ENCODE measurements around the gene RNU4-1.
"Not testable (repeated sequence)": the region's sequence is repeated elsewhere in the genome, so short reads cannot be mapped to it uniquely, and the experiment has no call there.

RNU4-1 gene

DNA sequence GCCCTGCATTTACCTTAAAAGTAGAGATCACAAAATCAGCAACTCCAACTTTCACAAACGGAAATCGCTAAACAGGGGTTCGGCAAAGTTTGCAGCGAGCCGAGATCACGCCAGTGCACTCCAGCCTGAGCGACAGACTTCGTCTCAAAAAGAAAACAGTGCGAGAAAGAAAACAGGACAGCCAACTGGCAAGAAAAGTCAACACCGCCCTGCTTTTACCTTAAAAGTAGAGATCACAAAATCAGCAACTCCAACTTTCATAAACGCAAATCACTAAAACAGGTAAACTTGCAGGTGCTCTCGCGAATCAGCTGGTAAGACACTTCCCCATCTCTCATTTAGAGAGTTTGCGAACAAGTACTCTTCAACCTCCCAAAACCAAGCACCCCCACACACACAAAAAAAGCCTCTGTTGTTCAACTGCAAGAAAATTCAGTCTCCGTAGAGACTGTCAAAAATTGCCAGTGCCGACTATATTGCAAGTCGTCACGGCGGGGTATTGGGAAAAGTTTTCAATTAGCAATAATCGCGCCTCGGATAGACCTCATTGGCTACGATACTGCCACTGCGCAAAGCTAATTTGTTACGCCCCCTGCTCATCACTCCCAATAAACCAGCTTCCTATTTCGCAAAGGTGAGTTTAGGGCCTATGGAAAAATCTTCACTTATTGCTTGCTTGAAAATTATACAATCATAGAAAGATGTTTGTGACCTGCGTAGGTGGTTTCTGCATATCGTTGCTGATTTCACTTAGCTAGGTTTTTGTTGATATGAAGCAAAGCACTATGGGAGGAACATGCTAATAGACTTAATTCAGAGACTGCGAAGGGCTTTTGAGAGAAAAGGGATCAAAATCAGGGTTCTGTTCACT, at the start of gene RNU4-1:
Gene RNU4-1 (minus strand): TSS at position 577 of the 871 bp plus-strand sequence.
- H3K4me3 ChIP-seq (ENCODE audit: low read length), result peak within 1 kb of the TSS; percentile 56
- H3K27me3 ChIP-seq (ENCODE audit: insufficient read depth, low read length), result no peaks in the 10 kb centered on the region
- no peaks in the 10 kb centered on the region for H3K9me3 ChIP-seq (ENCODE audit: low read length)
- no peaks in the 10 kb centered on the region for H3K36me3 ChIP-seq (ENCODE audit: insufficient read depth, low read length)
- peaks cover 15% of the 10 kb centered on the region for H3K4me1 ChIP-seq (ENCODE audit: insufficient read depth, low read length)
- H2AFZ ChIP-seq (ENCODE audit: low read depth, low read length), result peak within 1 kb of the TSS; percentile 83

DNA sequence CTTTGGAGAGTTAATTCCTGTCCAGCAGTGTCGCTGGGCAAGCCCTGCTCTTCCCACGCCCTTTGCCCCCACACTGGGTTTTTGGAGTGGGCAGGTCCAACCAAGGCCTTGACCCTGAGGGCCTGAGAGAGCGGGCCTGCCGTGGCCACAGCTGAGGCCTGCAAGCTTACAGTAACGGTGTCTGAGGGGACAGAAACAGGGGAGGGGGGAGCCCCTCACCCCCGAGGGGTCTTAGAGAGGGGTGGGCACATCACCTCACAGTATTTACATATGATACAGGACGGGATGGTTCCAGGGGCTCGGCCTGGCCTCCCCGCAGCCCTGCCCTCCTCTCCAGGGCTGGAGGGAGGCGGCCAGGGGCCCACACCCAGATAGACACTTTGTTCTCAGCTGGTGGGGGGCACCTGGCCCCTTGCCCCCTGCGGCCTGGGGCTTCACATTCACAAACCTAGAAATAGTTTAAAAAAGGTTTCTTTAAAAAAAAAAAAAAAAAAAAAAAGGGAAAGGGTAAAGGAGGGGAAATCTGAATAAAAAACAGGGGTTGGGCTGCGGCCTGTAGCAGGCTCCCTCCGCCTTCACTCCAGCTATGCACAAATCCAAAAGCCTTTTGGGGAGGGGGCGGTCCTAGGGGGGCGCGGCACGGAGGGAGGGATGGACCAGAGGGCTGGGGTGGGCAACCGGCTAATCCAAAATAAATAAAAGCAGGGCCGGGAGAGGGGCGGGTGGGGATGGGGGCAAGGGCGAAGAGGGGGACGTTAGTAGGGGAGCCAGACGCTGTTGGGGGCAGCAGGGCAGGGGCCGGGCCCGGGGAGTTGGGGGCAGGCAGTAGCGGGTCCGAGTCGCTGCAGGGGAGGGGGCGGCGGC, 49.4 kb upstream of the RNU4-1 start:
- Histone ChIP-seq H3K4me3 (ENCODE audit: low read length) (no peak overlapping the region), H2AFZ (ENCODE audit: low read depth, low read length) (no peak overlapping the region), H3K4me1 (ENCODE audit: insufficient read depth, low read length) (no peaks in the 10 kb centered on the region), H3K36me3 (ENCODE audit: insufficient read depth, low read length) (peaks cover 42% of the 10 kb centered on the region), H3K9me3 (ENCODE audit: low read length) (no peaks in the 10 kb centered on the region), H3K27me3 (ENCODE audit: insufficient read depth, low read length) (no peaks in the 10 kb centered on the region)

DNA sequence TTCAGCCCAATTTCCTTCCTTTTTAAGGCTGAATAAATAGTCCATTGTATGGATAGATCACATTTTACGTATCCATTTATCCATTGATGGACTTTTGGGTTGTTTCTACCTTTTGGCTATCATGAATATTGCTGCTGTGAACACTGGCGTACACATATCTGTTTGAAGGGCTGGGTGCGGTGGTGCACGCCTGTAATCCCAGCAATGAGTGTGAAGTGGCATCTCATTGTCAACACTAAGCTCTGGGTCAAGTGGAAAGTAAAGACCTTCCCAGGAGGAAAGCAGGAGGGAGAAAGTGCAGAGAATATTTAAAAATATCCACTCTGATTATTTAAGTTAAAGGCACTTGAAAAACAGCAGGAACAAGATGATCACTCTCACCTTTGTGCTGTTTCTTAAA, 46.2 kb upstream of the RNU4-1 start:
- H3K9me3 ChIP-seq (ENCODE audit: low read length), result peaks cover 12% of the 10 kb centered on the region
- H3K4me1 ChIP-seq (ENCODE audit: insufficient read depth, low read length), result no peaks in the 10 kb centered on the region
- H3K36me3 ChIP-seq (ENCODE audit: insufficient read depth, low read length), result peaks cover 14% of the 10 kb centered on the region
- H2AFZ ChIP-seq (ENCODE audit: low read depth, low read length), result no peak overlapping the region
- no peak overlapping the region for H3K4me3 ChIP-seq (ENCODE audit: low read length)
- H3K27me3 ChIP-seq (ENCODE audit: insufficient read depth, low read length), result no peaks in the 10 kb centered on the region

DNA sequence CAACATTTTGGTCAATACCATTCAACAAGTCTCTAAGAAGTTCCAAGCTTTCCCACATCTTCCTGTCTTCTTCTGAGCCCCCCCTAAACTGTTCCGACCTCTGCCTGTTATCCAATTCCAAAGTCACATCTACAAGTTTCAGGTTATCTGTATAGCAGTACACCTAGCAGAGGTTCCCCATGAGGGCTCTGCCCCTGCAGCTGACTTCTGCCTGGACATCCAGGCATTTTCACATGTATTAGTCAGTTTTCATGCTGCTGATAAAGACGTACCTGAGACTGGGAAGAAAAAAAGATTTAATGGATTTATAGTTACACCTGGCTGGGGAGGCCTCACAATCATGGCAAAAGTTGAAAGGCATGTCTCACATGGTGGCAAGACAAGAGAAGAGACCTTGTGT, 44.7 kb upstream of the RNU4-1 start:
- H3K36me3 ChIP-seq (ENCODE audit: insufficient read depth, low read length), result no peaks in the 10 kb centered on the region
- H3K4me3 ChIP-seq (ENCODE audit: low read length), result no peak overlapping the region
- peaks cover 12% of the 10 kb centered on the region for H3K9me3 ChIP-seq (ENCODE audit: low read length)
- no peak overlapping the region for H2AFZ ChIP-seq (ENCODE audit: low read depth, low read length)
- no peaks in the 10 kb centered on the region for H3K27me3 ChIP-seq (ENCODE audit: insufficient read depth, low read length)
- no peaks in the 10 kb centered on the region for H3K4me1 ChIP-seq (ENCODE audit: insufficient read depth, low read length)

DNA sequence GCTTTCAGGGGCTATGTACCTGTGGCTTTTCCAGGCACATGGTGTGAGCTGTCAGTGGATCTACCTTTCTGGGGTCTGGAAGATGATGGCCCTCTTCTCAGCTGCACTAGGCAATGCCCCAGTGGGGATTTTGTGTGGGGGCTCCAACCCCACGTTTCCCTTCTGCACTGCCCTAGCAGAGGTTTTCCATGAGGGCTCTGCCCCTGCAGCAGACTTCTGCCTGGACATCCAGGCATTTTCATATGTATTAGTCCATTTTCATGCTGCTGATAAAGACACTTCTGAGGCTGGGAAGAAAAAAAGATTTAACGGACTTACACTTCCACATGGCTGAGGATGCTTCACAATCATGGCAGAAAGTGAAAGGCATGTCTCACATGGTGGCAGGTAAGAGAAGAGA, 43.4 kb upstream of the RNU4-1 start:
- not testable (repeated sequence) for H3K27me3 ChIP-seq (ENCODE audit: insufficient read depth, low read length); H3K4me3 ChIP-seq (ENCODE audit: low read length); H3K4me1 ChIP-seq (ENCODE audit: insufficient read depth, low read length); H2AFZ ChIP-seq (ENCODE audit: low read depth, low read length); H3K36me3 ChIP-seq (ENCODE audit: insufficient read depth, low read length)
- peaks cover 12% of the 10 kb centered on the region for H3K9me3 ChIP-seq (ENCODE audit: low read length)

DNA sequence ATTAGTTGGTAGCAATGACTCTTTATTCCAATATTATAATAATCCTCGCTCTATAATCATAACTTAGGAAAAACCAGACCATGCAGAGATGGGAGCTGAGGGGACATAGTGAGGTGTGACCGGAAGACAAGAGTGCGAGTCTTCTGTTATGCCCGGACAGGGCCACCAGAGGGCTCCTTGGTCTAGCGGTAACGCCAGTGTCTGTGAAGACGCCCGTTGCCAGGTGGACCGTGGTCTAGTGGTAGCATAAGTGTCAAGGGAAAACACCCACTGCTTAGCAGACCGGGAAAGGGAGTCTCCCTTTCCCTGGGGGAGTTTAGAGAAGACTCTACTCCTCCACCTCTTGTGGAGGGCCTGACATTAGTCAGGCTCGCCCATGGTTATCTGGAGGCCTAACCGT, 42.4 kb upstream of the RNU4-1 start:
- not testable (repeated sequence) for H3K4me1 ChIP-seq (ENCODE audit: insufficient read depth, low read length); H3K27me3 ChIP-seq (ENCODE audit: insufficient read depth, low read length); H2AFZ ChIP-seq (ENCODE audit: low read depth, low read length); H3K36me3 ChIP-seq (ENCODE audit: insufficient read depth, low read length); H3K4me3 ChIP-seq (ENCODE audit: low read length)
- H3K9me3 ChIP-seq (ENCODE audit: low read length), result peaks cover 12% of the 10 kb centered on the region

DNA sequence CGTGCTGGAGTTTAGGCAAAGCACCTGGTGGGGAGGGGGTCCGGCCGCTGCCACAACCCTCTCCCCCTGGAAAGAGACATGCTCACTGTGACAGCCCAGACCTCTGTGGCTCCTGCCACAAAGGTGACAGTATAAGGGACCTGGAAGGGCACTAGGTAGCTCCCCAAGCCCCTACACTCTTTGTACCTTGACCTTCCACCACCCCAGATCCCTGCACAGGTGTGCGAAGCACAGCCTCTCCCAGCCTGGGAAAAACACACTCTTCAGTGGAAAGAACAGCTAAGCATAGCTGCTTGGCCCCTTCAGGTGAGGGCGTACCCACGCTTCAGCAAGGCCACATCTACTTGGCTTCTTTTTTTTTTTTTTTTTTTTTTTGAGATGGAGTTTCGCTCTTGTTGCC, 39.5 kb upstream of the RNU4-1 start:
- H3K27me3 ChIP-seq (ENCODE audit: insufficient read depth, low read length), result no peaks in the 10 kb centered on the region
- no peaks in the 10 kb centered on the region for H3K4me1 ChIP-seq (ENCODE audit: insufficient read depth, low read length)
- no peaks in the 10 kb centered on the region for H3K36me3 ChIP-seq (ENCODE audit: insufficient read depth, low read length)
- no peak overlapping the region for H2AFZ ChIP-seq (ENCODE audit: low read depth, low read length)
- no peak overlapping the region for H3K4me3 ChIP-seq (ENCODE audit: low read length)
- H3K9me3 ChIP-seq (ENCODE audit: low read length), result peaks cover 12% of the 10 kb centered on the region

DNA sequence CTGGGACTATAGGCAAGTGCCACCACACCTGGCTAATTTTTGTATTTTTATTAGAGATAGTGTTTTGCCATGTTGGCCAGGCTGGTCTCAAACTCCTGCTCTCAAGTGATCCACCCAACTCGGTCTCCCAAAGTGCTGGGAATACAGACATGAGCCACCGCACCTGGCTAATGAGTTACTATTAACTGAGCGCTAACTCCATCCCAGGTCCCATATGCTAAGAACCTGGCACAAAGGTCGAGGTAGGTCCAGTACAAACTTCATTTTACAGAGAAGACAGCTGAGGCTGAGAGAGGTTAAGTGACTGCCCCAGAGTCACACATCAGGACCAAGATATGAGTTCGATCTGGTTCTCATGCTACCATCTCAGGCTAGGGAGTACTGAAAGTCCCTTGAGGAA, 39.0 kb upstream of the RNU4-1 start:
- no peaks in the 10 kb centered on the region for H3K4me1 ChIP-seq (ENCODE audit: insufficient read depth, low read length)
- H2AFZ ChIP-seq (ENCODE audit: low read depth, low read length), result no peak overlapping the region
- peaks cover 10% of the 10 kb centered on the region for H3K9me3 ChIP-seq (ENCODE audit: low read length)
- H3K4me3 ChIP-seq (ENCODE audit: low read length), result no peak overlapping the region
- no peaks in the 10 kb centered on the region for H3K36me3 ChIP-seq (ENCODE audit: insufficient read depth, low read length)
- H3K27me3 ChIP-seq (ENCODE audit: insufficient read depth, low read length), result no peaks in the 10 kb centered on the region

DNA sequence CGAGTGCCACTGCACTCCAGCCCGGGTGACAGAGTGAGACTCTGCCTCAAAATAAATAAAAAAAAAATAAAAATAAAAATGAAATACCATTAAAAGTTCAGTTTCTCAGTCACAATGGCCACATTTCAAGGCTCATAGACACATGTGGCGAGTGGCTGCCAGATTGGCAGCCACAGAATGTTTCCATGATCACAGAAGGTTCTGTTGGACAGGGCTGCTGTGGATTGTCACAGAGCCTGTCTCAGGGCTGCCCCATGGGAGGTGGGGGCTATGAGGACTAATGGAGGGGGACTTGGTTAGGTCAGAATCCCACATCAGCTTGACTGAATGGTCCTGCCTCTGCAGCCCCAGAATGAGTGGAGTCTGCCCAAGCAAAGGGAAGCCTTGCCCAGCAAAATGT, 38.4 kb upstream of the RNU4-1 start:
- Histone ChIP-seq H3K36me3 (ENCODE audit: insufficient read depth, low read length) (no peaks in the 10 kb centered on the region), H3K27me3 (ENCODE audit: insufficient read depth, low read length) (no peaks in the 10 kb centered on the region), H2AFZ (ENCODE audit: low read depth, low read length) (no peak overlapping the region), H3K4me1 (ENCODE audit: insufficient read depth, low read length) (no peaks in the 10 kb centered on the region), H3K4me3 (ENCODE audit: low read length) (no peak overlapping the region), H3K9me3 (ENCODE audit: low read length) (peaks cover 3% of the 10 kb centered on the region)

DNA sequence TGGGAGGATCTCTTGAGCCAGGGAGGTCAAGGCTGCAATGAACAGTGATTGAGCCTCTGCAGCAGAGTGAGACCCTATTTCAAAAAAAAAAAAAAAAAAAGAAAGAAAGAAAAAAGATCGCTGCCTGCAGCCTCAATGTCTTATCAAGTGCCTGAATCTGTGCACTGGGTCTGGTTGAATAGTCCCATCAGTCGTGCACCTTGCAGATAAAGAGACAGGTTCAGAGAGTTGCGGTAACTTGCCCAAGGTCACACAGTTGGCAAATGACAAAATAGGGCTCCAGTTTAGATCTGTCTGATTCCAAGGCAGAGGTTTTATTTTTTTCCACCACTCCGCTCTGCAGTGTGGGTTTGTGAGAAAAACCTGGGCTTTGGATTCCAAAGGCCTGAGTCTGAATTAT, 35.2 kb upstream of the RNU4-1 start:
- Histone ChIP-seq H3K36me3 (ENCODE audit: insufficient read depth, low read length) (no peaks in the 10 kb centered on the region), H3K4me3 (ENCODE audit: low read length) (no peak overlapping the region)

DNA sequence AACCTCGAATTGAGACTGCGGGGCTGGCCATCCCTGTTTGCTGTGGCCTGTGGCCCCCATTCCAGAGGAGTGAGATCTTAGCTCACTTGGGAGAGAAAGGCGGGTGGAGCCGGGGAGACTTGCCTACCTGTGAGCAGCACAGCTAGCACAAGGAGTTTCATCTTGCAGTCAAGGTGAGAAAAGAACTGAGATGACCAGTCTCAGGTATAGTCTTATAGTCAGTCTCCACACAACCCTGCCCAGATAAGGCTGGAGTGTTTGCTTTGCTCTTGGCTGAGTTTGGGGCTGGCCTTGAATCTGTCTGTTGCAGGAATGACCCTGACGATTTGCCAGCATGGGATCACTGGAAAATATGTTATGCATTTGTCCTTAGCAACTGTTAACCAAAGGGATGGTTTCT, 34.6 kb upstream of the RNU4-1 start, which contains the start of gene PLA2G1B:
Gene PLA2G1B (minus strand): TSS at position 187 of the 400 bp plus-strand sequence. CDS start 26 bp downstream, at position 161.
- Histone ChIP-seq H3K27me3 (ENCODE audit: insufficient read depth, low read length) (no peaks in the 10 kb centered on the region), H2AFZ (ENCODE audit: low read depth, low read length) (no peak within 1 kb of the TSS)

More for the DNA sequence above, 35.2 kb upstream of the RNU4-1 start:
- H2AFZ ChIP-seq (ENCODE audit: low read depth, low read length), result no peak overlapping the region
- peaks cover 4% of the 10 kb centered on the region for H3K4me1 ChIP-seq (ENCODE audit: insufficient read depth, low read length)
- no peaks in the 10 kb centered on the region for H3K27me3 ChIP-seq (ENCODE audit: insufficient read depth, low read length)
- H3K9me3 ChIP-seq (ENCODE audit: low read length), result no peaks in the 10 kb centered on the region

DNA sequence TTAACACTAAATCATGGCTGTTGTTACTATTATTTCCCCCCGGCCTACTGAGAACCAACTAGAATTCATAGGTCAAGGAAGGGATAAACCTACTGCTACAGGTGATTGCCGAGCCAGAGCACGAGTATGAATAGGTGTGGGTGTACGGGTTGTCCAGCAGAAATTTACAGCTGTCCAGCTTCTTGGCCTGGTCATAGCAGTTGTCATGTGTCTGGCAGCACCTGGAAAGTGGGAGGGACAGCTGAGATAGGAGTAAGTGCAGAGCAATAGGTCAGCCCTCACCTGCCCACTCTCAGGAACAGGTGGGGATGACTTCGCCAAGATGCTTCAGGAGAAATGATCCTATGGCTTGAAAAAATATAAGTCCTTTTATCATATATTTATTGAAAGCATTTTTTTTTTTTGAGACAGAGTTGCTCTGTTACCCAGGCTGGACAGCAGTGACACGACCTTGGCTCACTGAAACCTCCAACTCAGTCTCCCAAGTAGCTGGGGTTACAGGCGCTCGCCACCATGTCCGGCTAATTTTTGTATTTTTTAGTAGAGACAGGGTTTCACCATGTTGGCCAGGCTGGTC, 31.9 kb upstream of the RNU4-1 start:
- Histone ChIP-seq H2AFZ (ENCODE audit: low read depth, low read length) (no peak overlapping the region), H3K4me3 (ENCODE audit: low read length) (no peak overlapping the region), H3K4me1 (ENCODE audit: insufficient read depth, low read length) (peaks cover 4% of the 10 kb centered on the region), H3K36me3 (ENCODE audit: insufficient read depth, low read length) (no peaks in the 10 kb centered on the region), H3K27me3 (ENCODE audit: insufficient read depth, low read length) (no peaks in the 10 kb centered on the region), H3K9me3 (ENCODE audit: low read length) (no peaks in the 10 kb centered on the region)

More for the DNA sequence above, 34.6 kb upstream of the RNU4-1 start, which contains the start of gene PLA2G1B:
- Histone ChIP-seq H3K4me3 (ENCODE audit: low read length) (no peak within 1 kb of the TSS), H3K9me3 (ENCODE audit: low read length) (no peaks in the 10 kb centered on the region), H3K36me3 (ENCODE audit: insufficient read depth, low read length) (no peaks in the 10 kb centered on the region), H3K4me1 (ENCODE audit: insufficient read depth, low read length) (peaks cover 4% of the 10 kb centered on the region)

DNA sequence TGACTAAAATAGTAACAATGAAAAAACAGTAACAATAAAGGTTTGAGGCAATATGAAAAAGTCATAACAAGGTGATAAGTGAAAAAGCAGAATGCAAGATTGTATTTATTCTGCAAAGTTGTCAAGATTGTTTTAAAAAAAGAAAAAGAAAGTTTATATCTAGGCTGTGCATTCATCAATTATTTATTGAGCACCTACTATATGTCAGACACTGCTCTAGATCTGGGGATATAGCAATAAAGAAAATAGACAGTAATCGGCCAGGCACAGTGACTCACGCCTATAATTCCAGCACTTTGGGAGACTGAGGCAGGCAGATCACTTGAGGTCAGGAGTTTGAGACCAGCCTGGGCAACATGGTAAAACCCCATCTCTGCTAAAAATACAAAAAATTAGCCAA, 30.7 kb upstream of the RNU4-1 start:
- H2AFZ ChIP-seq (ENCODE audit: low read depth, low read length), result no peak overlapping the region
- no peaks in the 10 kb centered on the region for H3K9me3 ChIP-seq (ENCODE audit: low read length)
- H3K4me1 ChIP-seq (ENCODE audit: insufficient read depth, low read length), result peaks cover 4% of the 10 kb centered on the region

More for the DNA sequence above, 30.7 kb upstream of the RNU4-1 start:
- no peak overlapping the region for H3K4me3 ChIP-seq (ENCODE audit: low read length)
- H3K36me3 ChIP-seq (ENCODE audit: insufficient read depth, low read length), result no peaks in the 10 kb centered on the region
- H3K27me3 ChIP-seq (ENCODE audit: insufficient read depth, low read length), result no peaks in the 10 kb centered on the region

All from neuron (in vitro differentiated cells).